Caco-2 (cell line): ENCODE measurements around the gene KCNA10. TPM values are rescaled to one million over a fixed set of nuclear protein-coding genes. Genes with fewer than 3 reads are reported as not detected.

ENCODE experiments used
- BruUV-seq: library from RNA; stranded (reverse); fragments of 400-500 nt; replicated peaks from 2 replicates; lab custom pipeline; 2021; lab: Mats Ljungman, UMichigan
- CTCF ChIA-PET: fragments of 300-600 bp; sonication (Branson Sonifier 250); formaldehyde crosslinking; loops from one replicate; lab custom pipeline; 2022; ENCODE audit warnings: antibody characterized with exemption; lab: Charles Lee
- POLR2A ChIA-PET: fragments of 300-600 bp; sonication (Branson Sonifier 250); formaldehyde crosslinking; loops from one replicate; lab custom pipeline; 2022; ENCODE audit warnings: antibody characterized with exemption; lab: Charles Lee
- DNase-seq, 2 experiments: peaks; one replicate each; pipeline versions ENCODE4 v3.0.0 to v3.0.0-alpha.2; 2020 to 2022
- H3K27me3 ChIP-seq: replicated peaks from 2 replicates; pipeline ENCODE4 v1.6.0; 2011; ENCODE audit warnings: low read length; ENCODE audit not compliant: control insufficient read depth, insufficient read depth
- H3K36me3 ChIP-seq: 2 replicates; pipeline ENCODE4 v1.5.1; 2011; ENCODE audit warnings: low read length; ENCODE audit not compliant: control insufficient read depth, insufficient read depth
- H3K4me1 ChIP-seq: fragments of 250-450 bp; sonication (Bioruptor Pico); 2 replicates; pipeline ENCODE4 v1.5.1; 2020; ENCODE audit warnings: mild to moderate bottlenecking
- H3K4me3 ChIP-seq: 2 replicates; pipeline ENCODE4 v1.5.1; 2011; ENCODE audit warnings: low read depth, mild to moderate bottlenecking, control low read depth, low read length
- H3K9me3 ChIP-seq: fragments of 250-450 bp; sonication (Bioruptor Pico); 2 replicates; pipeline ENCODE4 v1.5.1; 2020; ENCODE audit warnings: mild to moderate bottlenecking, moderate library complexity
- H3K27ac Mint-ChIP-seq: one replicate; pipeline ENCODE4 v1.8.0; 2022; ENCODE audit warnings: mixed read lengths; ENCODE audit not compliant: unreplicated experiment
- H3K27me3 Mint-ChIP-seq: one replicate; pipeline ENCODE4 v1.8.0; 2022; ENCODE audit warnings: mixed read lengths; ENCODE audit not compliant: insufficient read depth, unreplicated experiment
- H3K36me3 Mint-ChIP-seq: one replicate; pipeline ENCODE4 v1.8.0; 2022; ENCODE audit warnings: mild to moderate bottlenecking, mixed read lengths; ENCODE audit not compliant: insufficient read depth, unreplicated experiment
- H3K4me1 Mint-ChIP-seq: one replicate; pipeline ENCODE4 v1.8.0; 2022; ENCODE audit warnings: low read depth, mixed read lengths; ENCODE audit not compliant: unreplicated experiment
- H3K4me3 Mint-ChIP-seq: one replicate; pipeline ENCODE4 v1.8.0; 2022; ENCODE audit warnings: mild to moderate bottlenecking, moderate library complexity, mixed read lengths; ENCODE audit not compliant: unreplicated experiment
- H3K9me3 Mint-ChIP-seq: one replicate; pipeline ENCODE4 v1.8.0; 2022; ENCODE audit warnings: mixed read lengths; ENCODE audit not compliant: unreplicated experiment
- CTCF ChIP-seq, 2 experiments: fragments of 200-600 bp in 1 of 2; IDR thresholded peaks; 1 replicate in 1 of 2; 2 replicates in 1 of 2; pipeline versions ENCODE4 v1.5.1 to v1.8.0; 2011 to 2022; ENCODE audit warnings: antibody characterized with exemption in 1 of 2, control low read depth in 1 of 2, inconsistent platforms in 1 of 2, low read depth in 1 of 2, low read length in 1 of 2, mild to moderate bottlenecking in 1 of 2, moderate library complexity in 1 of 2; ENCODE audit not compliant: insufficient read depth in 1 of 2, severe bottlenecking in 1 of 2, unreplicated experiment in 1 of 2
- intact Hi-C: fragments of 100-400 bp; cut with micrococcal nuclease; formaldehyde crosslinking; loops from one replicate; pipeline ENCODE4 v1.10.0; 2022; ENCODE audit not compliant: unreplicated experiment
- total RNA-seq: library from RNA; stranded (reverse); gene quantifications from 2 replicates; pipeline ENCODE4 v1.2.3, GENCODE V29; 2022

KCNA10 gene
- total RNA-seq, 1 experiment from 2014 or later = not detected

GRCh38 chr1:110472546-110472945, 46.4 kb downstream of the KCNA10 start:
- Mint-ChIP-seq H3K27me3 (no peaks in the 10 kb centered on the region), H3K27ac (no peak overlapping the region), H3K9me3 (no peaks in the 10 kb centered on the region), H3K4me1 (peaks cover 23% of the 10 kb centered on the region), H3K36me3 (peaks cover 1% of the 10 kb centered on the region), H3K4me3 (no peak overlapping the region)
- no peak for DNase-seq
- Histone ChIP-seq H3K9me3 (no peaks in the 10 kb centered on the region), H3K4me3 (no peak overlapping the region), H3K4me1 (peaks cover 21% of the 10 kb centered on the region), H3K27me3 (no peaks in the 10 kb centered on the region), H3K36me3 (no peaks in the 10 kb centered on the region)
- ChIA-PET CTCF (no interaction called here), POLR2A (no interaction called here)
- no TSS peak for BruUV-seq
- intact Hi-C loops = no loop called here
- TF ChIP-seq CTCF (IDR thresholded peaks at IDR 0.05; ENCODE audit: insufficient read depth in 1 of 2, low read depth in 1 of 2, low read length in 1 of 2, severe bottlenecking in 1 of 2, unreplicated experiment in 1 of 2) = no peak

- ChIA-PET POLR2A (no interaction called here), CTCF (interaction anchor here (1.3 kb wide), 1 partner anchor 24 kb away, joined by 3 read pairs; no protein-coding TSS in a partner anchor)
- BruUV-seq = no TSS peak
- no peak for DNase-seq
- H3K36me3 Mint-ChIP-seq = no peaks in the 10 kb centered on the region
- H3K27me3 ChIP-seq = no peaks in the 10 kb centered on the region
- H3K27me3 Mint-ChIP-seq = no peaks in the 10 kb centered on the region
- intact Hi-C loops = no loop called here
- H3K36me3 ChIP-seq = no peaks in the 10 kb centered on the region
- H3K27ac Mint-ChIP-seq = no peak overlapping the region
- no peak for TF ChIP-seq CTCF (IDR thresholded peaks at IDR 0.05; ENCODE audit: insufficient read depth in 1 of 2, low read depth in 1 of 2, low read length in 1 of 2, severe bottlenecking in 1 of 2, unreplicated experiment in 1 of 2)
- H3K4me3 ChIP-seq = no peak overlapping the region
- H3K4me3 Mint-ChIP-seq = no peak overlapping the region
- no peaks in the 10 kb centered on the region for H3K9me3 Mint-ChIP-seq
- H3K9me3 ChIP-seq = no peaks in the 10 kb centered on the region
- peaks cover 14% of the 10 kb centered on the region for H3K4me1 Mint-ChIP-seq
- peaks cover 10% of the 10 kb centered on the region for H3K4me1 ChIP-seq
Observed at GRCh38 chr1:110471131-110471530, 47.8 kb downstream of the KCNA10 start.

Other genes starting within 250 kb of the KCNA10 start
- gene RBM15, start 179.8 kb downstream of the KCNA10 start, total RNA-seq = 34.3 and 36.1 TPM in 2 replicates
- gene SLC16A4, start 128.1 kb downstream of the KCNA10 start, total RNA-seq = 7.6 and 9.3 TPM in 2 replicates
- 104 and 106 TPM in 2 replicates for gene LAMTOR5, start 111.5 kb downstream of the KCNA10 start, total RNA-seq
- not detected in 2 replicates for gene PROK1, start 68.0 kb downstream of the KCNA10 start, total RNA-seq
- gene KCNA2, start 87.2 kb upstream of the KCNA10 start, total RNA-seq = 0.11 TPM in 1 of 2 replicates, not detected in the other
- gene KCNA3, start 155.8 kb upstream of the KCNA10 start, total RNA-seq = not detected in 2 replicates